Neuronal stem cell (in vitro differentiated cells): Measurements from ENCODE around the gene SLC22A1.
"Not testable (repeated sequence)": the region's sequence is repeated elsewhere in the genome, so short reads cannot be mapped to it uniquely, and the experiment has no call there.

Experiments
- DNase-seq: peaks from one replicate; pipeline ENCODE4 v3.0.0-alpha.2; 2013; ENCODE audit warnings: low spot score
- H2AFZ ChIP-seq: one replicate; pipeline ENCODE4 v1.6.1; 2013; ENCODE audit warnings: mild to moderate bottlenecking, low read length, inconsistent platforms
- H2AK5ac ChIP-seq: 2 replicates; pipeline ENCODE4 v1.6.1; 2013; ENCODE audit warnings: low read depth, mild to moderate bottlenecking, inconsistent platforms, low read length, moderate library complexity, mixed read lengths
- H2BK120ac ChIP-seq: 2 replicates; pipeline ENCODE4 v1.6.1; 2013; ENCODE audit warnings: low read depth, mild to moderate bottlenecking, inconsistent platforms, low read length, moderate library complexity, mixed read lengths
- H2BK12ac ChIP-seq: one replicate; pipeline ENCODE4 v1.6.1; 2013; ENCODE audit warnings: low read length, inconsistent platforms
- H2BK15ac ChIP-seq: 2 replicates; pipeline ENCODE4 v1.6.1; 2013; ENCODE audit warnings: mild to moderate bottlenecking, low read length, inconsistent platforms, mixed read lengths
- H2BK5ac ChIP-seq: one replicate; pipeline ENCODE4 v1.6.1; 2013; ENCODE audit warnings: inconsistent platforms, mild to moderate bottlenecking, low read length, moderate library complexity
- H3K14ac ChIP-seq: one replicate; pipeline ENCODE4 v1.6.1; 2013; ENCODE audit warnings: low read length, inconsistent platforms
- H3K18ac ChIP-seq: 2 replicates; pipeline ENCODE4 v1.6.1; 2013; ENCODE audit warnings: low read length, inconsistent platforms
- H3K23ac ChIP-seq: 2 replicates; pipeline ENCODE4 v1.6.1; 2013; ENCODE audit warnings: low read depth, mild to moderate bottlenecking, mixed read lengths, low read length, inconsistent platforms; ENCODE audit not compliant: poor library complexity
- H3K27ac ChIP-seq: replicated peaks from 3 replicates; pipeline ENCODE4 v1.5.1; 2013; ENCODE audit warnings: low read length, inconsistent platforms
- H3K27me3 ChIP-seq, 3 experiments: 2 replicates each; pipeline ENCODE4 v1.6.1; 2013; ENCODE audit warnings: low read length in 3 of 3, mild to moderate bottlenecking in 2 of 3, inconsistent platforms in 1 of 3, low read depth in 1 of 3, mixed read lengths in 1 of 3, moderate library complexity in 1 of 3; ENCODE audit not compliant: control insufficient read depth in 3 of 3, insufficient read depth in 3 of 3
- H3K36me3 ChIP-seq, 2 donors: replicated peaks in 1 of 2; 2 replicates each; pipeline ENCODE4 v1.6.1; 2013; ENCODE audit warnings: low read length in 2 of 2; ENCODE audit not compliant: control insufficient read depth in 2 of 2, insufficient read depth in 2 of 2
- H3K4ac ChIP-seq: 2 replicates; pipeline ENCODE4 v1.6.1; 2013; ENCODE audit warnings: inconsistent platforms, mild to moderate bottlenecking, low read length, moderate library complexity
- H3K4me1 ChIP-seq, 2 donors: 1 replicate in 1 of 2; 2 replicates in 1 of 2; pipeline ENCODE4 v1.6.1; 2013; ENCODE audit warnings: low read length in 2 of 2, low read depth in 1 of 2; ENCODE audit not compliant: control insufficient read depth in 2 of 2, insufficient read depth in 1 of 2
- H3K4me2 ChIP-seq: one replicate; pipeline ENCODE4 v1.6.1; 2013; ENCODE audit warnings: mild to moderate bottlenecking, low read length, inconsistent platforms; ENCODE audit not compliant: insufficient read depth, poor library complexity, severe bottlenecking
- H3K4me3 ChIP-seq, 2 donors: 2 replicates each; pipeline ENCODE4 v1.5.1; 2013; ENCODE audit warnings: low read length in 2 of 2, mild to moderate bottlenecking in 2 of 2, inconsistent platforms in 1 of 2, moderate library complexity in 1 of 2
- H3K79me1 ChIP-seq: one replicate; pipeline ENCODE4 v1.6.1; 2013; ENCODE audit warnings: low read depth, mild to moderate bottlenecking, inconsistent platforms, low read length, moderate library complexity
- H3K9ac ChIP-seq: one replicate; pipeline ENCODE4 v1.6.1; 2013; ENCODE audit warnings: mild to moderate bottlenecking, low read depth, low read length, inconsistent platforms; ENCODE audit not compliant: poor library complexity
- H3K9me3 ChIP-seq, 2 donors: replicated peaks in 1 of 2; 2 replicates each; pipeline versions ENCODE3 to v1.6.1; 2013; ENCODE audit warnings: low read length in 2 of 2, mild to moderate bottlenecking in 2 of 2, inconsistent platforms in 1 of 2, low read depth in 1 of 2, mixed read lengths in 1 of 2, moderate library complexity in 1 of 2; ENCODE audit not compliant: control insufficient read depth in 2 of 2, insufficient read depth in 1 of 2
- H4K8ac ChIP-seq: one replicate; pipeline ENCODE4 v1.6.1; 2013; ENCODE audit warnings: low read depth, mild to moderate bottlenecking, inconsistent platforms, low read length, moderate library complexity
- H4K91ac ChIP-seq: one replicate; pipeline ENCODE4 v1.6.1; 2013; ENCODE audit warnings: low read length, low read depth, mild to moderate bottlenecking, inconsistent platforms; ENCODE audit not compliant: poor library complexity
- WGBS, 2 donors: extraction: QIAGEN DNeasy Blood & Tissue Kit; methylation state at CpG; one replicate each; pipeline ENCODE4 v1.1.7; 2013; ENCODE audit warnings: missing lambda C conversion rate in 2 of 2, mixed read lengths in 1 of 2; ENCODE audit not compliant: insufficient read length in 2 of 2, insufficient replicate concordance in 1 of 2; ENCODE audit errors: extremely low coverage in 2 of 2; 5-methylcytosine and 5-hydroxymethylcytosine counted together

Gene SLC22A1

DNA sequence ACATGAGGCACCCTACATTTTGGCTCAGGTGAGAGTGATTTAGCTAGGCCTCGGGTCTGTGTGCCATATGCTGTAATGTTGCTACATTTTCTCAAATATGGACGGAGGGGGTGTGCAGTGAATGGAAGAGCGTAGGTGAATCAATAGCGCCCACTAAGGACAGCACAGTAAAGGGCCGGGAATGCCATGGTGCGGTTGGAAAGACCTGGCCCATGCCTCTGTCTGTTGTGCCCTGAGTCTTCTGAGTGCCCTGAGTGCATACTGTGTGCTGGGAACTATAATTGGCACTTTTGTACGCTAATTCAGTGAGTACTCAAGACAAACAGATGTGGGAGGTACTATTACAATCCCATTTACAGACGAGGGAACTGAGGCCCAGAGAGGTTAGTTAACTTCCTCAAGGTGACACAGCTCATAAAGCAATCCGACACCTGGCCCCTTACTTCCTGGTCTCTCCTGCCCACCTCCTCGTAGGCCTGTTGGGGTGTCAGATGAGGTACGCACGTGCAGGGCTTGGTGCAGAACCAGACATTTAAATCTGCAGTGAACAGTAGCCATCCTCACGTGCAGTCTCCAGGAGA is 17.3 kb downstream of the SLC22A1 start:
- Histone ChIP-seq H3K4me3 (no peak overlapping the region), H4K91ac (no peak overlapping the region), H3K9ac (no peak overlapping the region), H2BK12ac (no peak overlapping the region), H3K9me3 (no peaks in the 10 kb centered on the region), H2BK5ac (no peak overlapping the region), H3K4me2 (no peak overlapping the region), H2AK5ac (no peak overlapping the region), H3K14ac (no peak overlapping the region), H3K79me1 (no peaks in the 10 kb centered on the region), H3K18ac (no peak overlapping the region), H2BK15ac (no peak overlapping the region), H3K4ac (no peak overlapping the region), H3K23ac (no peak overlapping the region), H2BK120ac (no peak overlapping the region), H2AFZ (no peak overlapping the region), H3K4me1 (peaks cover 0 to 6% of the 10 kb centered on the region in 2 donors), H3K36me3 (no peaks in the 10 kb centered on the region), H3K27me3 (no peaks in the 10 kb centered on the region), H4K8ac (no peak overlapping the region), H3K27ac (no peak overlapping the region)
- DNase-seq: no peak
- WGBS, 2 donors: no CpG with 5 or more reads among the region's 13 CpGs

DNA sequence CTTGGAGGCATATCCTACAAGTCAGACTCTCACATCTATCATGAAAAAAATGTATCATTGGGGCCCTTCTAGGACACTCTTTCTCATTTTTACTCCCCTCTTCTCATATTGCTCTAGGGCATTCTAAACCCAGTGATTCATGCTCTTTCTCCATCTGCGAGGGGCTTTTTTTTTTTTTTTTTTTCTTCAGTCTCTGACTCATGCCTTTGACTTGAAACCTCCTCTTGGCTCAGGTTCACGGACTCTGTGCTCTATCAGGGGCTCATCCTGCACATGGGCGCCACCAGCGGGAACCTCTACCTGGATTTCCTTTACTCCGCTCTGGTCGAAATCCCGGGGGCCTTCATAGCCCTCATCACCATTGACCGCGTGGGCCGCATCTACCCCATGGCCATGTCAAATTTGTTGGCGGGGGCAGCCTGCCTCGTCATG is 17.8 kb downstream of the SLC22A1 start:
- Histone ChIP-seq H3K9ac (no peak overlapping the region), H3K14ac (no peak overlapping the region), H3K4ac (no peak overlapping the region), H3K36me3 (no peaks in the 10 kb centered on the region), H2BK12ac (no peak overlapping the region), H4K91ac (no peak overlapping the region), H2BK120ac (no peak overlapping the region), H3K4me2 (no peak overlapping the region), H3K4me1 (peaks cover 0 to 6% of the 10 kb centered on the region in 2 donors), H2AK5ac (no peak overlapping the region), H3K27ac (no peak overlapping the region), H2BK5ac (no peak overlapping the region), H2BK15ac (no peak overlapping the region), H3K9me3 (no peaks in the 10 kb centered on the region), H3K79me1 (no peaks in the 10 kb centered on the region), H3K18ac (no peak overlapping the region), H3K27me3 (no peaks in the 10 kb centered on the region), H3K23ac (no peak overlapping the region), H4K8ac (no peak overlapping the region), H3K4me3 (no peak overlapping the region), H2AFZ (no peak overlapping the region)
- whole genome bisulfite sequencing, 2 donors: no CpG with 5 or more reads among the region's 12 CpGs
- no peak for DNase-seq

DNA sequence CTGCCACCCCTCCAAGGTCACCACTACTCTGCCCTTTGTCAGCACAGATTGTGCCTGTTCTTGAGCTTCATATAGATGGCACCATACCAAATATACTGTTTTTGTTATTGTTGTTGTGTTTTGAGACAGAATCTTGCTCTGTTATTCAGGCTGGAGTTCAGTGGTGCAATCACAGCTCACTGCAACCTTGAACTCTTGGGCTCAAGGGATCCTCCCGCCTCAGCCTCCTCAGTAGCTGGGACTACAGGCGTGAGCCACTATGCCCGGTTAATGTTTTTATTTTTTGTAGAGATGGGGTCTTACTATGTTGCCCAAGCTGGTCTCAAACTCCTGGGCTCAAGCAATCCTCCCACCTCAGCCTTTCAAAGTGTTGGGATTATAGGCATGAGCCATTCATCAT is 18.9 kb downstream of the SLC22A1 start:
- not testable (repeated sequence) for H3K4me2 ChIP-seq, H2BK5ac ChIP-seq, H3K9me3 ChIP-seq, H4K8ac ChIP-seq, H2BK120ac ChIP-seq, H3K36me3 ChIP-seq, DNase-seq, H2BK15ac ChIP-seq, H3K9ac ChIP-seq, H3K27me3 ChIP-seq, H3K27ac ChIP-seq, H3K4ac ChIP-seq, H2BK12ac ChIP-seq, H2AK5ac ChIP-seq, H3K79me1 ChIP-seq, H2AFZ ChIP-seq, H3K4me1 ChIP-seq, H3K14ac ChIP-seq, H3K4me3 ChIP-seq, H3K23ac ChIP-seq, H4K91ac ChIP-seq, H3K18ac ChIP-seq
- WGBS, 2 donors: no CpG with 5 or more reads among the region's 3 CpGs

DNA sequence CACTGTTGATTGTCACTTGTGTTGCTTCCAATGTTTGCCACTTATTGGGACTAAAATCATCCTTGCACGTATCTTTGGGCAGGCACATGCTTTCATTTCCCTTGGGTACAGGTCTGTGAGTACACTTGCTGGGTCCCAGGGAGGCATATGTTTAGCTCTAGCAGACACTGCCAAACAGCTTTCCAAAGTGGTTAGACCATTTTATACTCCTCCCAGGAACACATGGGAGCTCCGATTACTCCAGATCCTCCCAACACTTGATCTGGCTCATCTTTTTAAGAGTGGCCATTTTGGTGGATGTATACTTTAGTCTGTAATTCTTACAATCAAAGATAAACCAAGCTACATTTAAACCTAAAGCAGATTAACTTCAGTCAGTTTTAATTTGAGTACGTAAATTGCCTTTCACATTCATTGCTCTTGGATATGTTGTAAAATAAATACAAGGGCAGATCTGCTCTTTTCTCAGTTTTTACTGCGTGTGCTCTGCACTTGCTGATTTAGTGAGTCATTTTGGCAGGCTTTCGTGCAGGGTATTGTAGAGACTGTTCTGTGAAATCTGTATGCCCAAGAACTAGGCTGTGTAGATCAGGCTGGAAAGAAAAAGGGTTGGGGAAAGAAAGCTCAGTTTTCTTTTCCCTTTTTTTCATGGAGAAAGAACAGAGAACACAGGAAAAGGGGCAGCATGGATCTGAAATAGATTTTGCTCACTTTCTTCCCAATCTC is 19.5 kb downstream of the SLC22A1 start:
- Histone ChIP-seq H2AFZ (no peak overlapping the region), H3K18ac (no peak overlapping the region), H3K4me1 (peaks cover 0 to 6% of the 10 kb centered on the region in 2 donors), H2BK120ac (no peak overlapping the region), H3K23ac (no peak overlapping the region), H3K27ac (no peak overlapping the region), H3K4me2 (no peak overlapping the region), H2BK12ac (no peak overlapping the region), H3K4ac (no peak overlapping the region), H4K91ac (no peak overlapping the region), H2AK5ac (no peak overlapping the region), H4K8ac (no peak overlapping the region), H3K79me1 (no peaks in the 10 kb centered on the region), H3K27me3 (no peaks in the 10 kb centered on the region), H3K9me3 (no peaks in the 10 kb centered on the region), H2BK5ac (no peak overlapping the region), H3K4me3 (no peak overlapping the region), H3K9ac (no peak overlapping the region), H2BK15ac (no peak overlapping the region), H3K36me3 (no peaks in the 10 kb centered on the region), H3K14ac (no peak overlapping the region)
- no peak for DNase-seq
- WGBS, 2 donors: no CpG with 5 or more reads among the region's 5 CpGs
